Muscle layer of duodenum (tissue), 2 donors: ENCODE data around the gene ZNF174.

ENCODE experiments used
- H3K27ac ChIP-seq: one replicate; pipeline ENCODE4 v1.7.0; 2013; ENCODE audit warnings: mild to moderate bottlenecking, low read length
- H3K27me3 ChIP-seq: one replicate; pipeline ENCODE4 v1.7.0; 2013; ENCODE audit warnings: low read depth, mild to moderate bottlenecking, control low read depth, low read length
- H3K36me3 ChIP-seq, 2 donors: one replicate each; pipeline ENCODE4 v1.7.0; 2013; ENCODE audit warnings: low read length in 2 of 2, control low read depth in 1 of 2, mild to moderate bottlenecking in 1 of 2; ENCODE audit not compliant: insufficient read depth in 2 of 2, control insufficient read depth in 1 of 2
- H3K4me1 ChIP-seq, 2 donors: one replicate each; pipeline ENCODE4 v1.7.0; 2013; ENCODE audit warnings: low read length in 2 of 2, mild to moderate bottlenecking in 2 of 2, control low read depth in 1 of 2, moderate library complexity in 1 of 2; ENCODE audit not compliant: insufficient read depth in 2 of 2, control insufficient read depth in 1 of 2
- H3K4me3 ChIP-seq, 2 donors: one replicate each; pipeline ENCODE4 v1.7.0; 2013; ENCODE audit warnings: low read length in 2 of 2, low read depth in 1 of 2, mild to moderate bottlenecking in 1 of 2
- H3K9me3 ChIP-seq, 2 donors: one replicate each; pipeline ENCODE4 v1.7.0; 2013; ENCODE audit warnings: low read length in 2 of 2, control low read depth in 1 of 2, mild to moderate bottlenecking in 1 of 2; ENCODE audit not compliant: control insufficient read depth in 1 of 2
- donor health status: healthy.

Gene ZNF174

GRCh38 chr16:3388325-3388724 lies 12.7 kb upstream of the ZNF174 start:
- no peaks in the 10 kb centered on the region for H3K27me3 ChIP-seq
- no peak overlapping the region for H3K27ac ChIP-seq
- H3K4me1 ChIP-seq = no peaks in the 10 kb centered on the region
- peaks cover 45 to 73% of the 10 kb centered on the region in 2 donors for H3K9me3 ChIP-seq
- H3K4me3 ChIP-seq = peak overlapping the region in 1 of 2 donors; percentile 32
- peaks cover 61 to 81% of the 10 kb centered on the region in 2 donors for H3K36me3 ChIP-seq

DNA sequence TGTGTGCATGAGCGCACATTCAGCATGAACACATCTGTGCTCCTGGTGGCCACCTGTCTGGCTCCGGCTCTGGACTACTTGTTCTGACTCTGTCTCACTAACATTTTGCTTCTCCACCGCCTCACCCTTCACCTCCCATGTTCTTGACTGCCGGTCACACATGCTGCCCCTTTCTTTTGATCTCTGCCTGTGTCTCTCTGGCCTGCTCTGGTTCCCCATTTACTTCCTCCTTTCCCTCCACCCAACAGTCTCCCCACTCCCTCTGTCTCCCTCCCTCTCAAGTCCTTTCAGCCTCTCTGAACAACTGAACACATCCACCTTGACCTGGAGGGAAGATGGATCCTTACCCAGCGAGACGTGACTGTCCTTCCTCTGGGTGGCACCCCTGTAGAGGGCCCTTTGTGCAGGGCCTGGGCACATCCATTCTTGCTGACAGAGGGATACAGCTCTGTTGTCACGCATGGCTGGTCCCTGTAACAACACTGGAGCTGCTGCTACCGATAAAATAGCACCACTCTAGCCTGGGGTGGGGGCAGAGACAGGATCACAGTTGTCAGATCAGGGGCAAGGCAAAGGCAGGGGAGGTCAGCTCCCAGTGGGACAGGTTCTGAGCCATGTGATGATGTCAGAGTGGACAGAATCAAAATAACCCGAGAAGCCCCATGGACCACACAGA lies 11.2 kb upstream of the ZNF174 start:
- H3K27ac ChIP-seq = no peak overlapping the region
- H3K4me3 ChIP-seq = peak overlapping the region in 1 of 2 donors; percentile 32
- H3K4me1 ChIP-seq = no peaks in the 10 kb centered on the region
- H3K27me3 ChIP-seq = no peaks in the 10 kb centered on the region
- peaks cover 36 to 69% of the 10 kb centered on the region in 2 donors for H3K9me3 ChIP-seq
- peaks cover 51 to 80% of the 10 kb centered on the region in 2 donors for H3K36me3 ChIP-seq

- Histone ChIP-seq H3K36me3 (peaks cover 23 to 54% of the 10 kb centered on the region in 2 donors), H3K27ac (peak overlapping the region; percentile 72)
These were observed 603 bp upstream of the ZNF174 start for GRCh38 chr16:3400446-3400778.

DNA sequence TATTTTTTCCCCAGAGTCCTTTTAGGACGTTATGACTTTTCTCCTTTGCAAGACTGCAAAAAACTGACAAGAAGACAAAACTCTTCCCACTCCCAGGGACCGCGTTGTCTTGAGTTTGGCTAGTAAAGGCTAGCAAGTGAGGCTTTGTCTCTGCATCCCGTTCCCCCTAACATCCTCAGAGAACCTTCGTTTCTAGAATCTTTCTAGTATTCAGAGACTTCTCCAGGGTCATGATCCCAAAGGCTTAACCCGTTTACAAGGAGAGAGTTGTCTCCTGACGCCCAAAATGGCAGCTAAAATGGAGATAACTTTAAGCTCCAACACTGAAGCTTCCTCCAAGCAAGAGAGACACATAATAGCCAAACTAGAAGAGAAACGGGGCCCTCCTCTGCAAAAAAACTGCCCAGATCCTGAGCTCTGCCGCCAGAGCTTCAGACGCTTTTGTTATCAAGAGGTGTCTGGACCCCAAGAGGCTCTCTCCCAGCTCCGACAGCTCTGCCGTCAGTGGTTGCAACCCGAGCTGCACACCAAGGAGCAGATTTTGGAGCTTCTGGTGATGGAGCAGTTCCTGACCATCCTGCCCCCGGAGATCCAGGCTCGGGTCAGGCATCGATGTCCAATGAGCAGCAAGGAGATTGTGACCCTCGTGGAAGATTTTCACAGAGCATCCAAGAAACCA lies 843 bp downstream of the ZNF174 start:
- peaks cover 6 to 16% of the 10 kb centered on the region in 2 donors for H3K4me1 ChIP-seq
- H3K9me3 ChIP-seq = peaks cover 23 to 49% of the 10 kb centered on the region in 2 donors
- H3K27ac ChIP-seq = peak overlapping the region; percentile 50
- peak overlapping the region; percentile 80 to 86 for H3K4me3 ChIP-seq
- H3K36me3 ChIP-seq = peaks cover 26 to 54% of the 10 kb centered on the region in 2 donors
- H3K27me3 ChIP-seq = no peaks in the 10 kb centered on the region

More at GRCh38 chr16:3400446-3400778, 603 bp upstream of the ZNF174 start:
- H3K9me3 ChIP-seq = peaks cover 13 to 46% of the 10 kb centered on the region in 2 donors
- no peaks in the 10 kb centered on the region for H3K27me3 ChIP-seq
- peaks cover 6 to 16% of the 10 kb centered on the region in 2 donors for H3K4me1 ChIP-seq
- peak overlapping the region; percentile 80 to 86 for H3K4me3 ChIP-seq

GRCh38 chr16:3408561-3409197 lies 7.7 kb downstream of the ZNF174 start:
- Histone ChIP-seq H3K27me3 (no peaks in the 10 kb centered on the region), H3K27ac (no peak overlapping the region), H3K4me3 (peak overlapping the region; percentile 49 to 61), H3K36me3 (peaks cover 42 to 79% of the 10 kb centered on the region in 2 donors), H3K4me1 (no peaks in the 10 kb centered on the region), H3K9me3 (peaks cover 58 to 92% of the 10 kb centered on the region in 2 donors)

- H3K27ac ChIP-seq = no peak overlapping the region
- H3K4me1 ChIP-seq = no peaks in the 10 kb centered on the region
- peaks cover 24 to 82% of the 10 kb centered on the region in 2 donors for H3K9me3 ChIP-seq
- H3K36me3 ChIP-seq = peaks cover 5 to 28% of the 10 kb centered on the region in 2 donors
- peak overlapping the region in 1 of 2 donors; percentile 46 for H3K4me3 ChIP-seq
- H3K27me3 ChIP-seq = no peaks in the 10 kb centered on the region
These were observed 12.8 kb downstream of the ZNF174 start for GRCh38 chr16:3413730-3414379.

GRCh38 chr16:3431779-3432219 lies 30.8 kb downstream of the ZNF174 start:
- H3K27ac ChIP-seq = no peak overlapping the region

GRCh38 chr16:3434373-3434772 lies 33.4 kb downstream of the ZNF174 start:
- Histone ChIP-seq H3K27ac (no peak overlapping the region), H3K27me3 (no peaks in the 10 kb centered on the region), H3K36me3 (peaks cover 14 to 49% of the 10 kb centered on the region in 2 donors), H3K4me1 (no peaks in the 10 kb centered on the region), H3K4me3 (no peak overlapping the region), H3K9me3 (no peaks in the 10 kb centered on the region)

More at GRCh38 chr16:3431779-3432219, 30.8 kb downstream of the ZNF174 start:
- H3K9me3 ChIP-seq = no peaks in the 10 kb centered on the region
- H3K4me1 ChIP-seq = no peaks in the 10 kb centered on the region
- peaks cover 14 to 30% of the 10 kb centered on the region in 2 donors for H3K36me3 ChIP-seq
- H3K27me3 ChIP-seq = no peaks in the 10 kb centered on the region
- peak overlapping the region; percentile 26 to 28 for H3K4me3 ChIP-seq

DNA sequence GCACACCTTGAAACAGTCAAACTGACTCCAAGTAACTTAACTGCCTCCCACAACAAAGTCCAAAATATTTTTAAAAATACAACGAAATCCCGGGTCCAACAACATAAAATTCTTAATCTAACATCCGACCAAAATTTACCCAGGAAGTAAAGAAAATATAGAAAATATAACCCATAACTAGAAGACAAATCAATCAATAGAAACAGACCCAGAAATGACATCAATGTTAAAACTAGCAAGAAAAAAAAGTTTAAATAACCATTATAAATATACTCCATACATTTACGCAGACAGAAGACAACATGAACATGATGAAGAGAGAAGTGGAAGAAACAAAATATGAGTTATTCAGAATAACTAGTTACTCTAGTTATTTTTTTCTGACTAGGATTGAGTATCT lies 38.6 kb downstream of the ZNF174 start:
- Histone ChIP-seq H3K9me3 (peaks cover 4% of the 10 kb centered on the region in 2 donors), H3K36me3 (peaks cover 7 to 40% of the 10 kb centered on the region in 2 donors), H3K4me3 (no peak overlapping the region), H3K27ac (no peak overlapping the region), H3K27me3 (no peaks in the 10 kb centered on the region), H3K4me1 (peaks cover 0 to 5% of the 10 kb centered on the region in 2 donors)

- peaks cover 0 to 8% of the 10 kb centered on the region in 2 donors for H3K4me1 ChIP-seq
- H3K27ac ChIP-seq = peak within 1 kb of the TSS; percentile 87
- H3K36me3 ChIP-seq = peaks cover 0 to 23% of the 10 kb centered on the region in 2 donors
These were observed 42.4 kb downstream of the ZNF174 start, which contains the start of the genes NAA60 and ZNF597 for GRCh38 chr16:3443108-3444031. TSS of gene NAA60 (plus strand) at chr16:3443680. CDS start at chr16:3476228, 32,548 bp downstream. TSS of gene ZNF597 (minus strand) at chr16:3443504. CDS start at chr16:3443153, 351 bp downstream.

More at GRCh38 chr16:3443108-3444031, 42.4 kb downstream of the ZNF174 start, which contains the start of the genes NAA60 and ZNF597:
- H3K27me3 ChIP-seq = no peaks in the 10 kb centered on the region
- peaks cover 4% of the 10 kb centered on the region in 2 donors for H3K9me3 ChIP-seq
- peak within 1 kb of the TSS; percentile 77 to 84 for H3K4me3 ChIP-seq
